ENCODE results near the gene CERS3. TPM values are rescaled to one million over a fixed set of nuclear protein-coding genes. Genes with fewer than 3 reads are reported as not detected.

Gene CERS3
- polyA plus RNA-seq, 1 of the 3 experiments (the other 2 are of a cell fraction) = not detected

GRCh38 chr15:100560323-100560722 is 31.6 kb upstream of the CERS3 start:
- POLR2A ChIA-PET = no interaction called here
- H3K27me3 ChIP-seq (ENCODE audit: insufficient read depth) = no peaks in the 10 kb centered on the region

GRCh38 chr15:100559330-100559729 is 30.6 kb upstream of the CERS3 start:
- Histone ChIP-seq H3K27ac (ENCODE audit: low read depth in 2 of 2, low read length in 1 of 2) (no peak overlapping the region), H3K9me3 (no peaks in the 10 kb centered on the region), H4K20me1 (ENCODE audit: insufficient read depth) (no peaks in the 10 kb centered on the region), H3K4me3 (ENCODE audit: low read depth in 2 of 2, low read length in 1 of 2) (no peak overlapping the region), H2AFZ (ENCODE audit: low read depth) (no peak overlapping the region), H3K9me2 (no peaks in the 10 kb centered on the region), H3K36me3 (replicated peaks in 1 of 2; ENCODE audit: control insufficient read depth in 1 of 2, insufficient read depth in 2 of 2, low read length in 1 of 2) (no peaks in the 10 kb centered on the region), H3F3A (replicated peaks; ENCODE audit: insufficient read depth) (no peaks in the 10 kb centered on the region), H3K27me3 (ENCODE audit: insufficient read depth) (no peaks in the 10 kb centered on the region), H3K9ac (no peak overlapping the region), H3K4me1 (ENCODE audit: control insufficient read depth in 1 of 2, insufficient read depth in 2 of 2, low read depth in 1 of 2, low read length in 1 of 2) (no peaks in the 10 kb centered on the region), H3K79me2 (ENCODE audit: insufficient read depth) (no peaks in the 10 kb centered on the region), H3K4me2 (no peak overlapping the region)
- ChIA-PET CTCF (interaction anchor here (1.3 kb wide), 1 partner anchor 13 kb away, joined by 4 read pairs; no protein-coding TSS in a partner anchor), POLR2A (no interaction called here)
- WGBS (ENCODE audit: low lambda C conversion rate) = 67% methylated on average over 2 of the region's 2 CpGs
- DNase-seq = no peak
- TF ChIP-seq MEF2A (IDR thresholded peaks at IDR 0.05; ENCODE audit: borderline replicate concordance, low read depth) = no peak
- no peak for TF ChIP-seq RFX5 (IDR thresholded peaks at IDR 0.05; ENCODE audit: low read length)
- TF ChIP-seq PBX3 (IDR thresholded peaks at IDR 0.05) = no peak
- TF ChIP-seq MXI1 (IDR thresholded peaks at IDR 0.05; ENCODE audit: low read depth, low read length) = no peak
- no peak for TF ChIP-seq USF2 (IDR thresholded peaks at IDR 0.05; ENCODE audit: borderline replicate concordance, low read depth, low read length)
- TF ChIP-seq GATA2 (CRISPR knock-in tag; IDR thresholded peaks at IDR 0.05) = no peak
- no peak for TF ChIP-seq FOSL2 (IDR thresholded peaks at IDR 0.05; ENCODE audit: borderline replicate concordance, low read depth)
- TF ChIP-seq RAD21 (IDR thresholded peaks at IDR 0.05; ENCODE audit: low read length) = no peak

More at GRCh38 chr15:100560323-100560722, 31.6 kb upstream of the CERS3 start:
- H3K4me2 ChIP-seq = no peak overlapping the region
- no peak for TF ChIP-seq SMC3 (IDR thresholded peaks at IDR 0.05; ENCODE audit: low read depth, low read length)
- TF ChIP-seq USF1 (IDR thresholded peaks at IDR 0.05; ENCODE audit: borderline replicate concordance, low read depth) = no peak
- no peak for TF ChIP-seq REST (IDR thresholded peaks at IDR 0.05; ENCODE audit: low read depth, low read length)
- no peak for TF ChIP-seq GATA2 (CRISPR knock-in tag; IDR thresholded peaks at IDR 0.05)
- no peak for TF ChIP-seq EZH2phosphoT487 (IDR thresholded peaks at IDR 0.05; ENCODE audit: borderline replicate concordance, low read depth)
- no peak for TF ChIP-seq RAD21 (IDR thresholded peaks at IDR 0.05; ENCODE audit: low read length)
- TF ChIP-seq RFX5 (IDR thresholded peaks at IDR 0.05; ENCODE audit: low read length) = no peak
- CTCF ChIA-PET = interaction anchor here (1.3 kb wide), 1 partner anchor 12 kb away, joined by 4 read pairs; no protein-coding TSS in a partner anchor
- no peak overlapping the region for H3K4me3 ChIP-seq (ENCODE audit: low read depth in 2 of 2, low read length in 1 of 2)
- no peaks in the 10 kb centered on the region for H3K9me3 ChIP-seq
- no peak for DNase-seq
- no peaks in the 10 kb centered on the region for H3K79me2 ChIP-seq (ENCODE audit: insufficient read depth)
- no peaks in the 10 kb centered on the region for H3K9me2 ChIP-seq
- H3K36me3 ChIP-seq (replicated peaks in 1 of 2; ENCODE audit: control insufficient read depth in 1 of 2, insufficient read depth in 2 of 2, low read length in 1 of 2) = no peaks in the 10 kb centered on the region
- no peak overlapping the region for H3K9ac ChIP-seq
- no peak overlapping the region for H3K27ac ChIP-seq (ENCODE audit: low read depth in 2 of 2, low read length in 1 of 2)
- no peak overlapping the region for H2AFZ ChIP-seq (ENCODE audit: low read depth)
- no peaks in the 10 kb centered on the region for H4K20me1 ChIP-seq (ENCODE audit: insufficient read depth)
- H3F3A ChIP-seq (replicated peaks; ENCODE audit: insufficient read depth) = no peaks in the 10 kb centered on the region
- H3K4me1 ChIP-seq (ENCODE audit: control insufficient read depth in 1 of 2, insufficient read depth in 2 of 2, low read depth in 1 of 2, low read length in 1 of 2) = no peaks in the 10 kb centered on the region
